NCI-H2029 (cell line): ENCODE data around the gene NKD1.
"Not testable (repeated sequence)": the region's sequence is repeated elsewhere in the genome, so short reads cannot be mapped to it uniquely, and the experiment has no call there.

Experiments
- DNase-seq: peaks from one replicate; lab custom pipeline; 2025; lab: John Stamatoyannopoulos, UW

Gene NKD1

DNA sequence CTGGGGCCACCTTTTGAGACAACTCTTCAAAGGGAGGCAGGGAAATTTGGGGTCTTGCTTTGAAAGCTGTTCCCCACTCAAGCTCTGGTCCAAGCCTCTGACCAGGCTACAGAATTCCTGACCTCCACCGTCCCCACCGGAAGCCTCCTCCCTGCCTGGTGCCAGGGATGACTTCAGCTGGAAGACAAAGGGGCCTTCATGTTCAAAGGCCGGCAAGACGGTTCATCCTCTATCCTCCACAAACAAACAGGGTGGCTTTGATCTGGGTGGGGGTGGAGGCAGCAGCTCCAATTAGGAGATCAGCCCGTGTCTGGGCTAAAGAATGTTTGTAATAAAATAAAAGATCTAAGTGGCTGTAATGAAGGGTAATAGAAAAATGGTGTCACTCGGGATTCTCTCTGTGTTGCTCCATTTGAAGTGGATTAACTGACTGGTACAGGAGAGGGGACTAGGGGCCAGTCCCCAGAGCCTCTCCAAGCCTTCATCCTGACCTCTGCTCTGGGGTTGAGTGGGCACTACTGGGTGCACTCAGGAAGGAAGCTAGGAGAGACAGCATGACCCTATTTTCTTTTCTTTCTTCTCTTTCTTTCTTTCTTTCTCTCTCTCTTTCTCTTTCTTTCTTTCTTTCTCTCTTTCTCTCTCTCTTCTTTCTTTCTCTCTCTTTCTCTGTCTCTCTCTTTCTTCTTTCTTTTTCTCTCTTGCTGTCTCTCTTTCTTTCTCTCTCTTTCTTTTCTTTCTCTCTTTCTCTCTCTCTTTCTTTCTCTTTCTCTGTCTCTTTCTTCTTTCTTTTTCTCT, 27.5 kb upstream of the NKD1 start:
- DNase-seq = no peak

DNA sequence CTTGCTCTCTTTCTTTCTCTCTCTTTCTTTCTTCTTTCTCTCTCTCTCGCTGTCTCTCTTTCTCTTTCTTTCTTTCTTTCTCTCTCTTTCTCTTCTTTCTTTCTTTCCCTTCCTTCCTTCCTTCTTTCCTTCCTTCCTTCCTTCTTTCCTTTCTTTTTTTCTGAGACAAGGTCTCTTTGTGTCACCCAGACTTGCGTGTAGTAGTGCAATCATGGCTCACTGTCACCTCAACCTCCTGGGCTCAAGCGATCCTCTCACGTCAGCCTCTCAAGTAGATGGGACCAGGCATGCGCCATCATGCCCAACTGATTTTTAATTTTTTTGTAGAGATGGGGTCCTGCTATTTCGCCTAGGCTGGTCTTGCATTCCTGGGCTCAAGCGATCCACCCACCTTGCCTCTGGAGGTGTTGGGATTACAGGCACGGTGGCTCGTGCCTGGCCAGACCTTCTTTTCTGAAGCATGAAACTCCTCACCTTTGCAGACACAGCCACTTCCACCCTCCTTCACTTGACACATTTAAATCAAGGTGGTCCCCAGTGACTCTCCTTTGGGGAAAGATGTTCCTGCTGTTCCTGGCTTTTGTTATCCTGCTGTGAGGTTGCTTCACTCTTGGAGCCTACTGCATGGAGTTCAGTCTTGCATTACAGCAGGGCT, 26.8 kb upstream of the NKD1 start:
- no peak for DNase-seq

DNA sequence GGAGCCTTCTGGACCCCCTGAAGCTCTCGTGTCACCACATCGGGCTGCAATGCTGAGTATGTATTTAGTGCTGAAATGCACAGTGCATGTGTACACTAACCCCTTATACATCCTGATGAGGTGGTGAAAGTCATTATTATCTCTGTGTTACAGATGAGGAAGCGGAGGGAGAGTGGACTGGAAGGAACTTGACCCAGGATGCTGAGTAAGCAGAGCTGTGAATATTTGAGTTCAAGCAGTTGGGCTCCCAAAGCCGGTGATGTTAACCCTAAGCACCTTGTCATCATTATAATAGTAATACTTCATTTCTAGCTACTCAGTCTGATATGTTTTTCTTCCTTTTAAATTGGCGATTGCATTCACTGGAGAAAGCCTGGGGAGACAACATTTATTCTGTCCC, 25.9 kb upstream of the NKD1 start:
- DNase-seq = no peak

DNA sequence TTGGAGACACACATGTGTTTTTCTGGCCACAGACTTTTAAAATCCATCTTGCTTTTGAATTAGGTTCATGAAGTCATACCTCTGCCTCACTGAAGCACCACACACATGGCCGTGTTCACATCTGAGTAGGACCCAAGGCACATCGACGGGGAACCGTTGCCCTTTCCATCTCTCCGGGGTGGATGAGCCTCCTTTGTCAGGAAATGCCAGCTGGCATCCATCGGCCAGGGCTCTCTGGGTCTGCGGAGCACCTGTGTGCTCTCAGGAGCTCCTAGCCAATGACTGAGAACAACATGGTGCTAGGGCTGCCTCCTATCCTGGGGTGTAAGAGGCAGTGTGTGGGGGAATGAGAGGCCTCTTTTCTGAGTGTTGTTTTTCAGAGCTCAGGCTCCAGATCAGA, 24.5 kb upstream of the NKD1 start:
- DNase-seq = no peak

DNA sequence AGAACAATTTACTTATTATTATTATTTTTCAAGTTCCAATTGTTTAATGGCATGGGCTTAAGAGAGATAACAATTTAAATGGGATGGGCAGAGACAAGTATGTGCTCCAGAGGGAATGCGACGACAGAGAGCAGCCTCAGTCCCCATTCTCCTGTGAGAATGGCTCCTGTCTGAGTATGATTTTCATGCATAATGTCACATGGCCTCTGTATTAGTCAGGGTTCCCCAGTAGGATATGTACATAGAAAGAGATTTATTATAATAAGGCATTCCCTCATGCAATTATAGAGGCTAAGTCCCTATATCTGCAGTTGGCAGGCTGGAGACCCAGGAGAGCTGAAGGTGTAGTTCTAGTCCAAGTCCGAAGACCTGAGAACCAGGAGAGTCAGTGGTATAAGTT, 22.9 kb upstream of the NKD1 start:
- DNase-seq = no peak

DNA sequence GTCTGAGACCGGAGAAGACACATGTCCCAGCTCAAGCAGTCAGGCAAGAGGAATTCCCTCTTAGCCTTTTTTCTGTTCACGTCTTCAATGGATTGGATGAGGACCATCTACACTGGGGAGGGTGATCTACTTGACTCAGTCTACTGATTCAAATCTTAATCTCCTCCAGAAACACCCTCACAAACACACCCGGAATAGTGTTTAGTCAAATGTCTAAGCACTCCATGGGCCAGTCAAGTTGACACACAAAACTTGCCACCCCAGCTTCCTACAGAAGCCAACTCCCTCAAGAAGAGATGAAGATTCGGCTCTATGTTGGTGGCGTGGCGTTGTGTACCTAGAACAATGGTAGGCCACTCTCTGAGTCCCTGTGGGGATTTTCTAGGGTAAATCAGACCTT, 22.5 kb upstream of the NKD1 start:
- DNase-seq = no peak

DNA sequence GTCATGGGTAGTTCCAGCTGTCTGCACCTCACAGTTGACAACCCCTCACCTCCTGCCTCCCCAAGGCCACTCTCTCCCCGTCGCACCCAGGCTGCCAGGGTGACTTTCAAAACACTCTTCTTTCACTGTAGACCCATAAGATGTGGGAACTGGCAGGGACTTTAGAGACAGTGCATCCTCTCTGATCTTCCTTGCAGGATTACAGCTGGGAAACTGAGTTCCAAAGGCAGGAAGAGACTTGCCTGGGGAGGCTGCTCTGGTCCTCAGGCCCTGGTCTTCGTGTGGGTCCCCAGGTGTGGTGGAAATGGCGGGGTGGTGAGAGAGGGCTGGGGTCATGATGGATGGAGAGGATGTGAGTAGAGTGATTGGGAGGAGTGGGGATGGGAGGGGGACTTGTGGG, 21.9 kb upstream of the NKD1 start:
- no peak for DNase-seq

DNA sequence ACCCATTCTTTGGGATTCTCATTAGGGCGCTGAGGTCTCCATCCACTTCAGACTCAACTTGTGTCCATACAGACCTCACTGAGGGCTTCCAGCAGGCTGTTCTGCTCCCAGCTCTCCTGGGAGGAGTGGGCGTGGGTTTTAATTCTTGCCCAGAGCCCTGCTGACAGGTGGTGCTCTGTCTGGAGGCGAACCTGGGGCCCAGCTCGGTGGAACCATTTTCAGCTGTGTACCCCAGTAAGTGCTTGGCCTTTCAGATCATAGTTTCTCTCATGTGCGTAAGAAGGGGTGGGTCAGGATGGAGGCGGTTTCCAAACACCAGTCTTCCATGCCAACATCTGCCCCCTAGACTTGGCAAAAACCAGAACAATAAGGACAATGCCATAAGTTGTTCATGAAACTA, 21.4 kb upstream of the NKD1 start:
- no peak for DNase-seq

DNA sequence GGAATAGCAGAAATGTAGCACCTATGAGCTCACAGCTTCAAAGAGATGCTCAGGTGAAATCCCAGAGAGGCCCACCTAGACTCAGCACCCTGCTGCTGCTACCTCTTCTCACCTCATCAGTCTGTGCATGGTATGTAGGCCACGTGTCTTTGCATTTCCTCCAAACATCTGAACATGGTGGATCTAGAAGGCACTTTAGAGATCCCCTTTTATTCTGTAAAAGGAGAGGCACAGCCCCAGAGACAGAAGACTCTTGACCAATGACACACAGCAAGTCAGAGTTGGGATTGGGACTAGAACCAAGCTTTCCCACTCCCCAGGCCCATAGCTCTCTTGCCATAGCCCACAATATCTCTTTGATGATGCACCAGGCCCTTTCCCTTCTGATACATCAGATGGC, 19.4 kb upstream of the NKD1 start:
- DNase-seq = no peak

DNA sequence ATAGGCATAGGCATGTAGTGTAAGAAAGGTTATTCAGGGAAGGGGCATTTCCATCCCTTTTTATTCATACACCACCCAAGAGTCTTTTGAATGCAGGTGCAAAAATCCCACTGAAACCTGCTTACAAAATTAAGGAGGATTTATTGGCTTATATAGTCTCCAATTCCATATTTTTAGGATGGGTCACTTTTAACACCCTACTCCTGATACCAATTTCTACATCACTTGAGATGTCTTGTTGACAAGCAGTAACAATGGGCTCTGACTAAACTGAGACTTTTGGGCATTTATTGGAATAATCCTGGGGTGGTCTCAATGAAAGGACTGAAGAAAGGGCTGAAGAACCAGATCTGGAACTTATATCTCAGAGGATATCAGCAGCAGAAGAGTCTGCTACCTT, 18.9 kb upstream of the NKD1 start:
- DNase-seq = no peak

DNA sequence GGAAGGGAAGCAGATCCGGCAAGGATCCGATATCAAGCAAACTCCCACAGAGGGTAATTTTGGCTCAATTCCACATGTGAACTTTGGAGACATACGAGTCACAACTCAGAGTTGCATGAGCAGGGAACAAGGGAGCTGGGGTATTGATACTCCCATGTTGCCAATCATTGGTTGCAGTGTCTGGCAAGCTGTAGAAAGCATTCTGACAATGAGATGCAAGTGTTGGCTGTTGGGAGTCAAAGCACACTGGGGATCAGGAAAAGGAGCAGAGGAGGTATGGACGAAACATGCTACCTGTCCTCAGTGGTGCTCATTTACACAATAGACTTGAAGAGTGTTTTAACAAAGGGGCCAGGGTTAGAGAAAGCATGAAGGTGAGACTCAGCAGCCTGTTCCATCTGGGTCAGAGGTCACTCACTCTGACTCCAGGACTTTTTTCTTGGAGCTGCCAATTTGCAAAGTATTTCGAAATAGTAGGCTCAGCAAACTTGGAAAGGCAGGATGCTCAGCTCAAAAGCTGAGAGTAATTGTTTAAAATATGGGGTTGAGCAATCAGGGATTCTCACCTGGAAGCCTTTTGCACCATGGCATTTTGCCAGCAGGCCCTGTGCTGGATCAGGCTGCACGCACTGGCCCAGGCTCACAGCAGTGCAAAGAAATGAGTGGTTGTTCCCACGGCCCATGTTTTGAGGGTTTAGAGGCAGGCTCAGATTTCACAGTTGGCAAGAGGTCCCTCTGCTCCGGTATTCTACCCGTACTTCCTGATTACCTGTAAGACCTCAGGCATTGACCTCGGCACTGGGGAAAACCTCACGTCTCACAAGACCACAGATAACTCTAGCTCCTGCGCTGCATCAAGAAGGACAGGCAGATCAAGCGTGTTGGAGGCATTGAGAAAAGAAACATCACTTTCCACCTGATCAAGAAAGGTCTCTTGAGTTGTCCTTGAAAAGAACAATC, 17.6 kb upstream of the NKD1 start:
- DNase-seq = peak; percentile 30

DNA sequence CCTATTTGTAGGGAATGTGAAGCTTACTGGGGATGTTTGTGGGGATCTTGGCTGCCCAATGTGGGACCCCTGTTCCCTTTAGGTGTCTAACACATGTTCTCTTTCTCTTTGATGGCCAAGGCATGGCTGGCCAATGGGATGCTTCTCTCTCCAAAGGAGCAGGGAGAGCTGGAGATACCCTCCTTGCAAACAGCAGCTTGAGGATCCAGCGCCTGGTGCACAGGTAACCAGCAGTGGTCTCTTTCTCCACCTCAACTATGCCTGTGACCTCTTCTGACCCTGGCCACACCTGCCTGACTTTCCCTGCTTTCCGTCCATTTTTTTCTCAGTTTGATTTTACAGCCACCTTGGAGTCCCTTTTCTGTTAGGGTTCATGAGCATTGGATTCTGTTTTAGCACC, 16.8 kb upstream of the NKD1 start:
- no peak for DNase-seq

DNA sequence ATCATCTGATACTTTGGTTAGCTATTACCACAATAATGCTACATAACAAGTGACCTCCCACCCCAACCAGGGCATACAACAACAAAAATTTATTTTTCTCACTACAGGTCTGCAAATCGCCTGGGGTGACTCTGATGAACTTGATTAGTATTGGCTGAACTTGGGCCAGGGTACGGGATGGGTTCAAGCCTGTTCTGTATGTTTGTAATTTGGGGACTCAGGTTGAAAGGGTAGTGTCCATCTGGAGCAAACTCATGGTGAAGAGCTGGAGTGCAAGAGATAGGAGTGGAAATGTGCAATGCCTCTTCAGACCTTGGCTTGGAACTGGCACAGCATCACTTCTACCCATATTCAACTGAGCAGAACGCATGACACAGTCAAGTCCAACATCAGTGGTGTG, 16.3 kb upstream of the NKD1 start:
- DNase-seq = no peak

DNA sequence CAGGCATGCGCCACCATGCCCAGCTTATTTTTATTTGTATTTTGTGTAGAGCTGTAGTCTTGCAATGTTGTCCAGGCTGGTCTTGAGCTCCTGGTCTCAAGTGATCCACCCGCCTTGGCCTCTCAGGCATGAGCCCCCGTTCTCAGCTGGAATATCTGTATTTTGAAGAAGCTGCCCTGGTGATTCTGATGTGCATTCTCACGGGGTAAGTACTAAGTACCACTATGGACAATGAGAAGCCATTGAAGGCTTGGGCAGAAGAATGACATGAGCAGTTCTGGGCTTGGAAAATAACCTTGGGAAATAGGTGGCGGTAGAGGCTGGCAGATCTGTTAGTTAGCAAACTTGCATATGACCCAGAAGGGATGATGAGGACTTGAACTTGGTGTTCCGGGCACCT, 15.6 kb upstream of the NKD1 start:
- no peak for DNase-seq

DNA sequence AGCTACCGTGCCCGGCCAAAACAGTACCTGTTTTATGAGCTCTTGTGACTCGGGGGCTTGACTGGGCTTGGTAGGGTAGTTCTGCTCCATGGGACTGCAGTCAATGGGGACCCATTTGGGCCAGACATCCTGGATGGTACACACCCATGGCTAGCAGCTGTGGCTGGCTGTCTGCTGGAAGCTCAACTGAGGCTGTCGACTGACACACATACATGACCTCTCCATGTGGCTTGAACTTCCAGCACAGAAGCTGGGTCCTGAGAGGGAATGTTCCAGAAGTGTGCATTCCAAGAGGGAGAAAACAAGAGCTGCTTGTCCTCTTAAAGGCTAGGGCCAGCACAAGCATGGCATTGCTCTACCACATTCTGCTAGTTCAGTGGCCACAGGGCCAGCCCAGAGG, 14.9 kb upstream of the NKD1 start:
- no peak for DNase-seq

DNA sequence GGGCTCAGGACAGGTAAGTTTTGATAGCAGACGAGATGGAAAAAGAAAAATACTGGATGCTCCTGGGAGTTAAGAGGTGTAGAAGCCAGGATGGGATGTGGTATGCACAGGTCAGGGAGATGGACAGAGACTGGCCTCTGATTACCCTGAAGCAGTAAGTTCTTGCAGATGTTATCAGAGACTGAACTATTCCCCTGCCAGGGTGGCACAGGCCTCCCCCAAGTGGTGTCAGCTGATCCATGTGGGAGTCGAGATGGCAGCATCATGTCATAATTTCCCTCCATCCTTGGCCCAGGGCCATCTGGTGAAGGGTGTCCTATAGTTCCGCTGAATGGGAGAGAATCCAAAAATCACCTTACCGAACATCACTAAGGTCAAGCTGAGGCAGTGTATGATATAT, 14.1 kb upstream of the NKD1 start:
- DNase-seq = no peak

DNA sequence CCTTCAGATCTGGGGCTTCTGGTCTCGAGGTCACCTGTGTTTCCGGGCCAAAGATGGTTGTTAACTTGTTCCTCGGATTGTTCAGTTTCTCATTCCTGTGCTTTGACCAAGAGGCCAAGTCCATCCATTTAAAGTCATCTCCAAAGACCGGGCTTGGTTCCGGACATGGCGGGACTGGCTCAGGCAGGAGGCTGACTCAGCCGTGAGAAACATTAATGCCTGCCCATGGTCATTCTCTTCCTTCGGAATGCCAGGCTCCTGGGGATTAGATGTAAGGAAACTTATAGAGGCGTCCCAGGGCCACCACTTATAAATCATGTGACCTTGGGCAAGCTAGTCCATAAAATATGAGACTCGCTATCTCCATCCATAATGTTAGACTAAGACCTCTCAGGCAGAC, 13.6 kb upstream of the NKD1 start:
- no peak for DNase-seq

DNA sequence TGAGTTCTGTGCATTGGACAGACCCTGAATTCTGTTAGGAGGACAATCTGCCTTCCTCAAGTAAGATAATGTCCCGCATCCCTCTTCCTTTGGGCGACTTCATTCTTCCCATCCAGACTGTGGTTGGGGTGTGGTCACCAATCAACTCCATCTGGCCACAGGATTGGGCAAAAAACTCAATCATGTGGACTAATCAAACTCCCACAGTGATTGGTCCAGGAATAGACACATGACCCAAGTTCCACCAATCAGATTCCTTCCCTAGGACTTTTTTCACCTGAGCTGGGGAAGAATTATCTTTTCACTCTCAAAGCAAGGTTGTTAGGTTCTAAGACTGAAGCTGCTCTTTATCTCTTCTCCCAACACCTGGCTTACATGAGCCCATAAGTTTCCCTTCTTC, 13.2 kb upstream of the NKD1 start:
- no peak for DNase-seq

DNA sequence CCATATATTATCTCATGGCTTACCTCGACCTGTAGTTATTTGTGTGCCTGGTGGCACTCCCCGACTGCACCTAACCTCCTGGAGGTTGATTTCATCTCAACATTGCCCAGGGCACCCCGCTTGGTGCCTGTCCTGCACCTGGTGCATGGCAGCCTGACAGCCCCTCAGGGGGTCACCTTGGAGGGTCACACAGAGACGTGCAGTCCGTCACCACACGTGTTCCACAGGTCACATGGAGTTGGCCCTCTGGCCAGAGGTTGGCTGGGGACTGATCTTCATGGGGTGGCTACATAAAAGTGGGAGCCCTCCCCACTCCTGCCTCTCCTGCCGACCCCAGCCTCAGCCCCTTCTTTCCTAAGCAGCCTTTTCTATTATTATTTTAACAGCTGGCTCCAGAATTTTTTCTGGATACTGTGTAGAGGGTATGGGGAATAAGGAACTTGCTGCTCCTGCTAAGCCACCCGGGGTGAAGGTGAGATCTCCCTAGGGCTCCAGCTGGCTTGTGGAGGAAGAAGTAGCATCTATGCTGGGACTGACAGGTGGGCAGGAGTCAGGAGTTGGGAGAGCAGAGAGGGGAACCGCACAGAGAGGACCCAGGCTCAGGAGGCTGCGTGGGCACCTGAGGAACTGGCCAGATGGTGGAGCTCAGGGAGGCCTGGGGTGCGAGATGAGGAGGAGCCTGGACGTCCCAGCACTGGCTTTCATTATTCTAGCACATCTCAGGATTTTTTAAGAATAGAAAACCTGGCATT, 12.5 kb upstream of the NKD1 start:
- DNase-seq = no peak

DNA sequence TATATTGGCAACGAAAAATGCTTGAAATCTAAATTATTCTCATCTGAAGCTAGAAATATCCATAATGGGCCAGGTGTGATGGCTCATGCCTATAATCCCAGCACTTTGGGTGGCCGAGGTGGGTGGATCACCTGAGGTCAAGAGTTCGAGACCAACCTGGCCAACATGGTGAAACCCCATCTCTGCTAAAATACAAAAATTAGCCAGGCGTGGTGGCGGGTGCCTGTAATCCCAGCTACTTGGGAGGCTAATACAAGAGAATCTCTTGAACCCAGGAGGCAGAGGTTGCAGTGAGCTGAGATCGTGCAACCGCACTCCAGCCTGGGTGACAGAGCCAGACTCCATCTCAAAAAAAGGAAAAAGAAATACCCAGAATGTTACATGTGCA, 11.9 kb upstream of the NKD1 start:
- not testable (repeated sequence) for DNase-seq

DNA sequence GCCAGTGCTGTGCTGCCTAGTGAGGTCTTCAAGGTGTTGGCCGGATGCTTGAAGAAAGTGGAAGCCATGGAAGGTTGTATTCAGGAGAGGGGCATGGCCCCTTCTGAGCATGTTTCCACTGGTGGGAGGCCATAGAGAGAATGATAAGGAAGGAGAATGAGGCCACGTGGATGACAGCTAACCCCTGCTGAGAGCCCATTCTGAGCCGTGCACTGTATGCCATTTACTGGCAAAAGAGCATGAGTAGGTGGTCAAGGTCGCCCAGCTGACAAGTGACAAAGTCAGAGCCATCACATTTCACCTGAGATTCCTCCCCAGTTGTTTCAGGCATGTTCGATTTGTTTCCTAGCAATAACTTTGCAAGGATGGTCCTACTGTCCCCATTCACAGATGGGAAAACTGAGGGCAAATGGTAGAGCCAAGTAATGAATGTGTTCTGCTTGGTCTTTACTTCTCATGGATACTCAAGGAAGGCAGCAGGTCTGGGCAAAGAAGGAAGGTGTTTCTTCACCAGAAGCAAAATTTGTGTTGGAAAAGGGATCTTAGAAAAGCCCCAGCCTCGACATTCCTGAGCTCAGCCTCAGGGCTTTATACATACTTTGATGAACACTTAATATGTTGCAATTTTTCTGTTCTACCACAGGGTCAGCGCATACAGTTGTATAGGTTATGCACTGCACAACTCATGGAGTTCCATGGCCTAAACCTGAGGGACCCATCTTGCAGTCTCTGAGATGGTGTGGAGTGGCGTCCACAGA, 10.5 kb upstream of the NKD1 start:
- no peak for DNase-seq
